Myocyte (in vitro differentiated cells): ENCODE data around the gene PREX1. TPM values are rescaled to one million over a fixed set of nuclear protein-coding genes. Genes with fewer than 3 reads are reported as not detected.
A peak's percentile ranks its signal among the peaks of the same experiment; 100 is the strongest.

Experiments
- DNase-seq: peaks from one replicate; pipeline ENCODE4 v3.0.0-alpha.2; 2012; ENCODE audit warnings: low read depth
- total RNA-seq: library from RNA; depleted of rRNA; stranded (reverse); fragments of >200 nt; gene quantifications from 2 replicates; pipeline ENCODE4 v1.2.3, GENCODE V29; 2014

Gene PREX1
- total RNA-seq, 1 donor from 2014 or later = 5.5 TPM

DNA sequence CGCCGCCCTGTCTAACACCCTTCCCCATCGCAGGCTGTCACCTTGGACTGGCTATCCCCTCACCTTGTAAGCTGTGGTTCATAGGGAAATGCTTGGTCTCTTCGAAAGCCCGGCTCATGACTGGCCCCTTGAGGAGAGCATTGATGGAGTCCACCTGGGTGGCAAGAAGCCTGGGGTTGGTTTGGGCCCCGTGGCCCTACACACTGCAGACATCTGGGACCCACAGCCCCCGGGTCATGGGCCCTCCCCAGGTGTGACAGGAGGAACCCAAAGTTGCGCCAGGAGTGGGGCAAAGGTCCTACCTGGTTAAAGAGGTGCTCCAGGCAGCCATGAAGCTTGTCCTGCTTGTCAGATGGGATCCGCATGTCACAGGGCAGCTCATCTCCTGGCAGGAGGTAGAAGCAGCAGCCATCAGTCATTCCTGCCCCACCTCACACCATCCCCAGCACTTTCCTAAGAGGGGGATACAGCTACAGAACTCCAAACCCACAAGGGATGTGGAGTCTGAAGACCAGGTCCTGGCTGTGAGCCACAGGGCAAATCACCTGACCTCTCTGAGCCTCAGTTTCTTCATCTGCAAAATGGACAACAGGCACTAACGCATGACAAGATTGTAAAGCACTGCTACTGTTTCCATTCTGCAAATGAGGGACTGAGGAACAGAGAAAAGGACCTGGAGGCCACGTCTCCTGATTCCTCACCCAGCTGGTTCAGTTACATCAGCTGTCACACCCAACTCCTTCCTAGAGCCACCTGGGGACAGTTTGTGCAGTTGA lies 185.5 kb downstream of the PREX1 start:
- DNase-seq = no peak

DNA sequence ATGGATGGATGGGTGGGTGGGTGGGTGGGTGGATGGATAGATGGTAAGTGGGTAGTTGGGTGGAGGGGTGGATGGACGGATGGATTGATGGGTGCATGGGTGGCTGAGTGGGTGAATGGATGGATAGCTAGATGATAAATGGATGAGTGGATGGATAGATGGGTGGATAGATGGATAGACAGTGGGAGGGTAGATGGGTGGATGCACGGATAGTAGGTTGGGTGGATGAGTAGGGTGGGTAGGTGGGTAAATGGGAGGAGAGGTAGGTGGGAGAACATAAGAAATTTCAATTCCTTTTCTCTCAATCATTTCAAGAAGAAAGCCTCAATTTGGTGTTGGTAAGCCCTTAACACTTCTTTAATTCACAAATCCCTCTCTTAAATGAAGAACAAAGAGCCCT lies 186.9 kb downstream of the PREX1 start:
- no peak for DNase-seq

DNA sequence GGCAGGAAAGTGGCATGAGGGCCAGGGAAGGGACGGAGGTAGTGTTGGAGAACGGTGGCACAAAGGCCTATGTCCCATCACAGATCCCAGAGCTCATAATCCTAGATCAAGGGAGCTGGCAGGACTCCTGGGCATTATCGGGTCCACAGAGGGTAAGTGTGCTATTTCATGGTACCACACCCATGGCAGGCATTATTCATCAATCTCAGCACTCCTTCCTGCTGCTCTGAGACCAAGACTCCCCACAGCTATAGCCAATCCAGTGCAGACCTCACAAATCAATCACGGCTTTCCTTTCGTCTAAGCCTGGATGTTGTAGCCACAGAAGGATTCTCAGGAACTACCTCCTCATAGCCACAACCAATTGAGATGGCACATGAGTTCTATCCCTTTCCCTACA lies 187.9 kb downstream of the PREX1 start:
- DNase-seq = no peak

- peak; percentile 89 for DNase-seq
Observed at GRCh38 chr20:48638546-48638945, 189.3 kb downstream of the PREX1 start.

- no peak for DNase-seq
Observed at GRCh38 chr20:48637461-48637860, 190.3 kb downstream of the PREX1 start.

DNA sequence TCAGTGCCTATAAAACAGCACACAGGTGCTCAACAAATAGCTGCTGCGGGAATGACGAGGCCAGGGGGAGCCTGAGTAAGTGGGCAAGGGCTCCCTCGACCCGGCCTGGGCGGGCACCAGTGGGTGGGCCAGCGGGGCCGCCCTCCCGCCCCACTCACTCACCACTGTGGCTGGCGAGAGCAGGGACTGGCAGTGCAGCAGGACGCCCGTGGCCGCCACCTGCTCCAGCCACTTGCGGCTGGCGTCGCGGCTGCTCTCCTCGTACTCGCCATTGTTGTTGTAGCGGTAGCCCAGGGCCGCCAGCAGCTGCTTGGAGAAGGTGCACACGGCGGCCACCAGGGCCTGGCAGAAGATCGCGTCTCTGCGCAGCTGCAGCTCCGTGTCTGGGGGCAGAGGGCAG lies 191.5 kb downstream of the PREX1 start:
- no peak for DNase-seq

- DNase-seq = peak; percentile 53
Observed at GRCh38 chr20:48635791-48636267, 192.0 kb downstream of the PREX1 start.

DNA sequence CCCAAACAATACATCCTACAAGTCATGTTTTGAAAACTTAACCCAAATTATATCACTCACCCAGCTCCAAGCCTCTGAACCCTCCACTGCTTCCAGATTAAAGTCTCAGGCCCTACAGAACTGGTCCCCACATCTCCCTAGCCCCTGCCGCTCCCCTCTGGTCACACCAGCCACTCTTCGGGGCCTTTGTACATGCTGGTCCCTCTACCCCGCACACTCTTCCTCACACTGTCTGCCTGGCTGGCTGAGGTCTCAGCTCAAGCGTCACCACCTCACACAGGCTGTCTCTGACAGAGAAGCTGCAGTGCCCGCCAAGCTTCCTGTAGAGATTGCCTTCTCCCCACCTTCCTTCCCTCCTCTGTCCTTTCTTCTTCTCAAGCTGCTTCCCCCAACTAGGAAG lies 192.4 kb downstream of the PREX1 start:
- DNase-seq = no peak

DNA sequence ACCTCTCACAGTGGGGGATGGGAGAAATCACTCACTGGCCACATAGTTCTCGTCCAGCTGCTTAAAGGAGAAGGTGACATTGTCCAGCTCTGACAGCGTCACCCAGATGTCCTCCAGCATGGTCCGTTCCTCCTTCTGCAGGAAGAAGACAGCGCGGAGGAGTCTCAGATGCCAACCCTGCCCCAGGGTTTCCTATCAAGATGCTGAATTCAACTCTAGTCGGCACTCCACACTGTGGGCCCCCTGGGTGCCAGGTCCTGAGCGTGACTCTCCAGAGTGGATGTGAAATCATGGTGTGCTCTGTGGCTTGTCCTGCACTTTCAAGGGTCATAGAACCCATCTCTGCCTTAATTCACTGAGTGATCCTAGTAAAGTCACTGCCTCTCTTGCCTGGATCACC lies 193.2 kb downstream of the PREX1 start:
- DNase-seq = no peak

DNA sequence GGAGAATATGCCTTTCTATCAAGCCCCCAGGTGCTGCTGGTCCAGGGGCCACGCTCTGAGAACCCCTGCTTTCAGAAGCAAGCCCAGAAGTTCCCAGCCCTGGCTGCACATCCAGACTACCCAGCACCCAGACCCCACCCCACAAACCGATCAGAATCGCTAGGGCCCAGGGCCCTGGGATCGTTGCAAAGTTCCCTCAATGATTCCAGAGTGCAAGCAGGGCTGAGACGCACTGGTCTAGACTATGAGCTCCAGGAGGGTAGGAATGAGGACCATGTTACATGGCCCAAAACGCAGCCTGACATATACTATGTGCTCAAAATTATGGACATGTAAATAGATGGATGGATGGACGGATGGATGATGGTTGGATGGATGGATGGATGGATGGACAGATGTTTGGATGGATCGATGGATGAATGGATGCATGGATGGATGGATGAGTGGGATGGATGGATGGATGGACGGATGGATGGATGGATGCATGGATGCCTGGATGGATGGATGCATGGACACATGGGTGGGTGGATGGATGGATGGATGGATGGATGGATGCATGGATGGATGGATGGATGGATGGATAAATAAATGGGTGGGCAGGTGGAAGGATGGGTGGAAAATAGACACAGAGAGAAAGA lies 194.1 kb downstream of the PREX1 start:
- no peak for DNase-seq

DNA sequence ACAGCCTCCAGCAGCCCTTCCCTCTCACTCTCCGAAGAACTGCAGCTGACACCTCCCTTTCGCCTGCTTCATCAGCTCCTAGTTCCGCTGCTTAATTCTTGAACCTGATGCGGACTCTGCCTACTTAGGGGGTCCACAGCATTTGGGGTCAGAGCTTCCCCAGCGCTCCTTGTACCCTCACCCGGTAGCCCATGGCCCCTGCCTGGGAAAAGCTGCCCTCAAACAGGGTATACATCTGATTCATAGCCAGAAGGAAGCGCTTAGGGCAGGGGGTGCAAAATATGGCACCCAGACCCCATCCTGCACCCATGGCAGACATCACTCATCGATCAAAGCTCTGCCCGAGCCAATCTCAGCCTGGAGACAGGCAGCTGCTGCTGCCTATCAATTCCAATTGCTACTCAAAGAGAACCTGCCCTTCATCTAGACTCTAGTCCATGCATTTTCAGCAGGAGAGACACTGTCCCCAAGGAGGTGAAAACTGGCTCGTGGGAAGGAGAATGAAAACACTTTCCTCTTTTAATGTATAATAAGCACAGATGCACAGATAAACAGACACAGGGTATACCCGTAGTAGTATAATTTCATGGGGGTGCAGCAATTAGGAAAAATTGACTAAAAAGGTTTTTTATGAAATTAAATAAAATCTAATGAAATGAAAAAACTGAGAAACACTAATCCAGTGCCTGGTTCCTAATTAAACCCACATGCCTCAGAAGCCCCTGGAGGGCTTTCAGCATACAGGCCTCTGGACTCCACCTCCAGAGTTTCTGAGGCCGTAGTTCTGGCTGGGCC lies 194.8 kb downstream of the PREX1 start:
- peak; percentile 67 for DNase-seq

DNA sequence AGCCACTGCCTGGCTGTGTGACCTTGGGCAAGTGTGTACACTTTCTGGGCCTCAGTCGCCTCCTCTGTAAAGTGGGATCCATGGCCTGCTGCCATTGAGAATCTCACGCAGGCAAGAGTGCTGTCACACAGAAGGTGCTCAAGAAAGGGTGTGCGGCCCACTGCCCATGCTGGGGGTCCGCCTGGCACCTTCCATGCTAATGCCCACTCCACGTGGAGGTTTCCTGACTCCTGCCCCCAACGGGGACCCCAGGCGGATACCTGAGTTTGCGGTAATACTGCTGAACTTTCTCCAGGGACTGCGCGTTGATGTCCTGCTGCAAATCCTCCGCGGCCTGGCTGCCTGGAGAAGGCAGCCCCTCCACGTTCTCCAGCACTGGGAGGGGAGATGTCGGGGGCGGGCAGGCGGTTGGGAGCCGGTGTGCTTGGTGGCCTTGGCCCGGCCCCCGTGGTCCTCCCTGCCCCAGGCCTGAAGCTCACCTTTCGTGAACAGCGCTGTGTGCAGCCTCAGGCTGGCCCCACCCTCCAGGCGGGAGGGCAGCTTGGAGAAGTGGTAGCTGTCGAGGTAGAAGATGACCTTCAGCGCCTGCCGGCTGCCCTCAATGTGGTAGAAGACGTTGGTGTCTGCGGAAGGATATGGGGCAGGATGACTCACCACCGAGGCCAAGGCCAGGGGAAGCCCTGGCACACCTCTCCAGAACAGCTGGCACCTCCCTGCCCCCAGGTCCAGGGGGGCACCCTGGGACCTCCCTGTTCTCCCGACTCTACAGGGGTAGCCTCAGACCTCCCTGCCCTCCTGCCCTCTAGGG lies 195.6 kb downstream of the PREX1 start:
- DNase-seq = peak; percentile 51

- DNase-seq = peak; percentile 92
Observed at GRCh38 chr20:48631114-48632016, 196.4 kb downstream of the PREX1 start.

- DNase-seq = peak; percentile 66
Observed at GRCh38 chr20:48630342-48631075, 197.3 kb downstream of the PREX1 start.

DNA sequence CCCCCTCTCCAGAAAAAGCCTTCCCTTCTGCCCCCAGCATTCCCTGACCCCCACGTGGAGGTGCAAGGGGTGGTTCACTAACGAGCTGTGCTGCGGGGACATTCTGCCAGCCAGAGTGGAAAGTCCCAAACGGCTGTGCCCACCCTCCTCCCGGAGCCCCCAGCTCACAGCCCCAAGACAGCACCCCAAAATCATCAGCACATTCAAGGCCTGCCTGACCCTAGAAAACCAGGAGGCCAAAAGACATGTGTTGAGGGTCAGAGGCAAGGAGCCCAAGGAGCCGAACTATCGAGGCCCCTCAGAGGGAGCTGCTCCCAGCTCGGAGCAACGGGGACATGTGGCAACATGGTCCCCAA lies 197.9 kb downstream of the PREX1 start:
- no peak for DNase-seq

GRCh38 chr20:48629069-48629959 lies 198.5 kb downstream of the PREX1 start:
- DNase-seq = no peak

- no peak for DNase-seq
Observed at GRCh38 chr20:48627737-48628128, 200.1 kb downstream of the PREX1 start.

DNA sequence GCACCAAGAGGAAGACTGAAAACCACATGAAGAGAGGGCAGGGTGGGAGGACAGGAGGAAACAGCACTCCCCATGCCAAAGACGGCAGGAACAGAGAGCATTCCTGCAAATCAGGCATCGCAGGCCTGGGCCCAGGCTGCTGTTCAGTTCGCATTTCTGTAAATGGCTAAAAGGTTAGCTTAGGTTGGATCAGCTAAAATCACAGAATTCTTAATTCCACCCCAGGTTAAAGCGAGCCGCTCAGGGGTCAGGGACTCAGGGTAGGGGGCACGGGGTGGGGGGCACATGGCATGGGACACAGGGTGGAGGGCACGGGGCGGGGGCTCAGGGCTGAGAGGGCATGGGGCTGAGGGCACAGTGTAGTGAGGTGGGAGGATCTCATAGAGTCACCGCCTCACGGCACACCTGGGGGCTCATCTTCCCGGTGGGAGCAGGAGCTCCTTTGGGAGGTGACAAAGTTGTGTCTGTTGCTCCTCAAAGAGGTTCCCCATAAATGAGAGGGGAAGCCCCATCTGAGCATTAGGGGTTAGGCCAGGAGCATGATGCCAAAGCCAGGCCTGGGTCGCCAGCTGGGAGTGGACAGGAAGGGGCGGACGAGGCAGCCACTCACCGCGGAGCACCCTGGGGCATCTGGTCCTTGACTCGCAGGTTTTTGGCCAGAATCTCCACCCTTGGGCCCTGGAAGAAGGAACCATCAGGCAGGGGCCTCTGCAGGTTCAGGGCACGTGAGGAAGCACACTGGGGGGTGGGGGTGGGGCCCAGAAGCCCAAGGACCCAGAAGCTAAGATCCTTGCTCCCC lies 200.7 kb downstream of the PREX1 start:
- no peak for DNase-seq
